CD14-positive monocyte (primary cell): ENCODE results near the gene PCBP3. TPM values are rescaled to one million over a fixed set of nuclear protein-coding genes. Genes with fewer than 3 reads are reported as not detected.

Experiments
- DNase-seq, 3 donors: peaks; one replicate each; pipeline ENCODE4 v3.0.0-alpha.2; 2011 to 2022
- H2AFZ ChIP-seq: 2 replicates; pipeline ENCODE4 v1.6.0; 2012; ENCODE audit warnings: mild to moderate bottlenecking, low read depth, low read length, inconsistent platforms; ENCODE audit not compliant: insufficient read depth, poor library complexity, severe bottlenecking
- H3K27ac ChIP-seq, 2 donors: 1 replicate in 1 of 2; 2 replicates in 1 of 2; pipeline ENCODE4 v1.5.1; 2012 to 2013; ENCODE audit warnings: low read length in 2 of 2, control low read depth in 1 of 2, inconsistent platforms in 1 of 2, low read depth in 1 of 2, mild to moderate bottlenecking in 1 of 2
- H3K27me3 ChIP-seq, 2 donors: one replicate each; pipeline versions ENCODE4 v1.6.0 to v1.6.1; 2011 to 2013; ENCODE audit warnings: low read length in 2 of 2; ENCODE audit not compliant: control insufficient read depth in 2 of 2, insufficient read depth in 2 of 2
- H3K36me3 ChIP-seq, 2 donors: replicated peaks in 1 of 2; 1 replicate in 1 of 2; 2 replicates in 1 of 2; pipeline versions ENCODE4 v1.5.1 to v1.6.1; 2012 to 2013; ENCODE audit warnings: low read length in 2 of 2, control low read depth in 1 of 2, inconsistent platforms in 1 of 2, mild to moderate bottlenecking in 1 of 2; ENCODE audit not compliant: insufficient read depth in 2 of 2, control insufficient read depth in 1 of 2
- H3K4me1 ChIP-seq, 2 donors: 1 replicate in 1 of 2; 2 replicates in 1 of 2; pipeline versions ENCODE4 v1.5.1 to v1.6.1; 2012 to 2013; ENCODE audit warnings: low read length in 2 of 2, control low read depth in 1 of 2, inconsistent platforms in 1 of 2, mild to moderate bottlenecking in 1 of 2, moderate library complexity in 1 of 2; ENCODE audit not compliant: insufficient read depth in 2 of 2, control insufficient read depth in 1 of 2
- H3K4me2 ChIP-seq: replicated peaks from 2 replicates; pipeline ENCODE3; 2012; ENCODE audit warnings: low read length, moderate library complexity, mild to moderate bottlenecking; ENCODE audit not compliant: poor library complexity, severe bottlenecking; ENCODE audit errors: extremely low read depth
- H3K4me3 ChIP-seq, 3 experiments: fragments of 200-600 bp in 1 of 3; sonication (generic) in 1 of 3; replicated peaks in 1 of 3; 1 replicate in 2 of 3; 2 replicates in 1 of 3; pipeline ENCODE4 v1.5.1; 2011 to 2013; ENCODE audit warnings: low read length in 3 of 3, mild to moderate bottlenecking in 3 of 3, control low read depth in 2 of 3, low read depth in 2 of 3, inconsistent platforms in 1 of 3, moderate library complexity in 1 of 3
- H3K79me2 ChIP-seq: 2 replicates; pipeline ENCODE4 v1.6.0; 2012; ENCODE audit warnings: mild to moderate bottlenecking, control low read depth, inconsistent platforms, low read length, moderate library complexity; ENCODE audit not compliant: insufficient read depth
- H3K9ac ChIP-seq: 2 replicates; pipeline ENCODE4 v1.6.0; 2017; ENCODE audit warnings: low read length, mild to moderate bottlenecking; ENCODE audit not compliant: insufficient read depth, poor library complexity, severe bottlenecking
- H3K9me3 ChIP-seq, 2 donors: replicated peaks in 1 of 2; 1 replicate in 1 of 2; 2 replicates in 1 of 2; pipeline versions ENCODE4 v1.5.1 to v1.6.1; 2012 to 2013; ENCODE audit warnings: low read length in 2 of 2, control low read depth in 1 of 2; ENCODE audit not compliant: control insufficient read depth in 1 of 2, insufficient read depth in 1 of 2
- H4K20me1 ChIP-seq: 2 replicates; pipeline ENCODE4 v1.6.0; 2012; ENCODE audit warnings: mild to moderate bottlenecking, low read length, control low read depth, moderate library complexity; ENCODE audit not compliant: insufficient read depth
- H3K27ac Mint-ChIP-seq, 7 donors: one replicate each; pipeline ENCODE4 v1.8.0; 2020; ENCODE audit warnings: mild to moderate bottlenecking in 7 of 7, mixed read lengths in 7 of 7, moderate library complexity in 6 of 7, inconsistent platforms in 2 of 7
- H3K27me3 Mint-ChIP-seq, 3 donors: one replicate each; pipeline ENCODE4 v1.8.0; 2021 to 2022; ENCODE audit warnings: low read depth in 3 of 3, mild to moderate bottlenecking in 3 of 3, mixed read lengths in 3 of 3, moderate library complexity in 3 of 3, inconsistent platforms in 1 of 3
- H3K36me3 Mint-ChIP-seq, 2 donors: one replicate each; pipeline ENCODE4 v1.8.0; 2020; ENCODE audit warnings: mixed read lengths in 2 of 2, inconsistent platforms in 1 of 2, mild to moderate bottlenecking in 1 of 2
- H3K4me1 Mint-ChIP-seq: one replicate; pipeline ENCODE4 v1.8.0; 2020; ENCODE audit warnings: mild to moderate bottlenecking, mixed read lengths
- H3K4me3 Mint-ChIP-seq, 2 donors: one replicate each; pipeline ENCODE4 v1.8.0; 2020; ENCODE audit warnings: mild to moderate bottlenecking in 2 of 2, mixed read lengths in 2 of 2, moderate library complexity in 1 of 2
- H3K9me3 Mint-ChIP-seq, 7 donors: one replicate each; pipeline ENCODE4 v1.8.0; 2020 to 2022; ENCODE audit warnings: mixed read lengths in 7 of 7, mild to moderate bottlenecking in 6 of 7, moderate library complexity in 6 of 7, inconsistent platforms in 2 of 7
- CTCF ChIP-seq: fragments of 200-600 bp; IDR thresholded peaks from one replicate; pipeline ENCODE4 v1.8.0; 2022; ENCODE audit warnings: antibody characterized with exemption, mild to moderate bottlenecking
- WGBS: methylation state at CpG from one replicate; pipeline ENCODE4 v1.1.5; 2013; ENCODE audit warnings: missing lambda C conversion rate; ENCODE audit not compliant: insufficient coverage; 5-methylcytosine and 5-hydroxymethylcytosine counted together
- intact Hi-C, 2 donors: fragments of 100-400 bp; cut with micrococcal nuclease; formaldehyde crosslinking; loops; one replicate each; pipeline versions ENCODE4 v1.15.0 to v1.15.1; 2023
- polyA plus RNA-seq, 3 donors: library from polyadenylated mRNA; depleted of rRNA in 1 of 3; unstranded in 2 of 3; stranded (reverse) in 1 of 3; fragments of 300-500 nt in 2 of 3; fragments of >200 nt in 1 of 3; fragmentation: Illumina TruSeq in 2 of 3; gene quantifications; 1 replicate in 2 of 3; 2 replicates in 1 of 3; pipeline ENCODE4 v1.2.3, GENCODE V29; 2012 to 2021

Gene PCBP3
- polyA plus RNA-seq, 3 donors = 0.34 to 0.49 TPM; not detected in 1

GRCh38 chr21:45820171-45821091 is 176.9 kb downstream of the PCBP3 start:
- TF ChIP-seq CTCF = peak; percentile 89
- Histone ChIP-seq H3K4me1 (peaks cover 24 to 27% of the 10 kb centered on the region in 2 donors), H4K20me1 (no peaks in the 10 kb centered on the region), H3K9me3 (no peaks in the 10 kb centered on the region), H3K79me2 (no peaks in the 10 kb centered on the region), H3K27ac (peak overlapping the region in 1 of 2 donors; percentile 53), H3K36me3 (no peaks in the 10 kb centered on the region), H2AFZ (peak overlapping the region; percentile 21), H3K4me3 (no peak overlapping the region), H3K4me2 (no peak overlapping the region), H3K9ac (peak overlapping the region; percentile 21), H3K27me3 (no peaks in the 10 kb centered on the region)
- peaks cover 29% of the 10 kb centered on the region for H3K4me1 Mint-ChIP-seq
- no peak overlapping the region for H3K4me3 Mint-ChIP-seq
- WGBS = 49% methylated on average over 31 of the region's 31 CpGs
- peak overlapping the region in 6 of 7 donors; percentile 50 to 85 (median 66) for H3K27ac Mint-ChIP-seq
- no peaks in the 10 kb centered on the region for H3K27me3 Mint-ChIP-seq
- no peaks in the 10 kb centered on the region for H3K36me3 Mint-ChIP-seq
- DNase-seq = peak; percentile 73 to 79 (median 75)
- intact Hi-C loops = loop anchor here (5.0 kb wide), 4 partner anchors 343 to 868 kb away; no protein-coding TSS in a partner anchor
- no peaks in the 10 kb centered on the region for H3K9me3 Mint-ChIP-seq

- no peaks in the 10 kb centered on the region for H4K20me1 ChIP-seq
- H3K27me3 Mint-ChIP-seq = no peaks in the 10 kb centered on the region
- H3K4me1 ChIP-seq = peaks cover 24 to 27% of the 10 kb centered on the region in 2 donors
- H3K27ac Mint-ChIP-seq = no peak overlapping the region
- no peak overlapping the region for H3K4me3 ChIP-seq
- WGBS = 87% methylated on average over 14 of the region's 16 CpGs
- no peaks in the 10 kb centered on the region for H3K36me3 Mint-ChIP-seq
- no peak overlapping the region for H3K27ac ChIP-seq
- H3K9ac ChIP-seq = no peak overlapping the region
- no peaks in the 10 kb centered on the region for H3K36me3 ChIP-seq
- intact Hi-C loops = loop anchor here (5.0 kb wide), 4 partner anchors 344 to 869 kb away; no protein-coding TSS in a partner anchor
- H2AFZ ChIP-seq = no peak overlapping the region
- H3K4me1 Mint-ChIP-seq = peaks cover 29% of the 10 kb centered on the region
- no peaks in the 10 kb centered on the region for H3K79me2 ChIP-seq
- DNase-seq = no peak
- no peaks in the 10 kb centered on the region for H3K27me3 ChIP-seq
- no peaks in the 10 kb centered on the region for H3K9me3 Mint-ChIP-seq
- TF ChIP-seq CTCF = no peak
- H3K4me3 Mint-ChIP-seq = no peak overlapping the region
- no peak overlapping the region for H3K4me2 ChIP-seq
- H3K9me3 ChIP-seq = no peaks in the 10 kb centered on the region
These were observed 177.9 kb downstream of the PCBP3 start for GRCh38 chr21:45821315-45821962.
